ENCODE data around the gene CAPZA3. TPM values are rescaled to one million over a fixed set of nuclear protein-coding genes. Genes with fewer than 3 reads are reported as not detected.
A peak's percentile ranks its signal among the peaks of the same experiment; 100 is the strongest.

The CAPZA3 gene
- total and polyA plus RNA-seq, 2 experiments from 2014 or later: not detected

DNA sequence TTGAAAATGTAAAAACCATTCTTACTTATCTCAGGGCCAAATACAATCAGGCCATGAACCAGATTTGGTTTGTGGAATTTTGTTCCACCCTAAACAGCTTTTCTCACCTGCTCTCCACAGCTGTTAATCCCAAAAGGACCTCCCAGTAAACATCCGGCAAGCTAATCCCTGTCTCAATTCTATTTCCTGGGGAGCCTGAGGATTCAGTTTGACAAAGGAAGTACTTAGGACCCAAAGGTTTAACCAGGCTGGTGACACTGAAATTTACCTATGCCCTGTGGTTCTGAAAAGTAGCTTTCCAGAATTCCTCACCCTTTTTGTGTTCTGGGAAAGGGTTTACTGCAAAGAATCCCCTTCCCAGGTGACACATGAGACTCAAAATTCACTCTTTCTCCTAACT is 15.0 kb downstream of the CAPZA3 start:
- peaks cover 30% of the 10 kb centered on the region for H3K4me1 ChIP-seq (ENCODE audit: insufficient read depth)
- no peaks in the 10 kb centered on the region for H4K20me1 ChIP-seq (replicated peaks; ENCODE audit: insufficient read depth)
- no peaks in the 10 kb centered on the region for H3K9me2 ChIP-seq (ENCODE audit: insufficient read depth)
- H3K79me2 ChIP-seq (replicated peaks; ENCODE audit: insufficient read depth): no peaks in the 10 kb centered on the region
- TF ChIP-seq, protein P1, sequence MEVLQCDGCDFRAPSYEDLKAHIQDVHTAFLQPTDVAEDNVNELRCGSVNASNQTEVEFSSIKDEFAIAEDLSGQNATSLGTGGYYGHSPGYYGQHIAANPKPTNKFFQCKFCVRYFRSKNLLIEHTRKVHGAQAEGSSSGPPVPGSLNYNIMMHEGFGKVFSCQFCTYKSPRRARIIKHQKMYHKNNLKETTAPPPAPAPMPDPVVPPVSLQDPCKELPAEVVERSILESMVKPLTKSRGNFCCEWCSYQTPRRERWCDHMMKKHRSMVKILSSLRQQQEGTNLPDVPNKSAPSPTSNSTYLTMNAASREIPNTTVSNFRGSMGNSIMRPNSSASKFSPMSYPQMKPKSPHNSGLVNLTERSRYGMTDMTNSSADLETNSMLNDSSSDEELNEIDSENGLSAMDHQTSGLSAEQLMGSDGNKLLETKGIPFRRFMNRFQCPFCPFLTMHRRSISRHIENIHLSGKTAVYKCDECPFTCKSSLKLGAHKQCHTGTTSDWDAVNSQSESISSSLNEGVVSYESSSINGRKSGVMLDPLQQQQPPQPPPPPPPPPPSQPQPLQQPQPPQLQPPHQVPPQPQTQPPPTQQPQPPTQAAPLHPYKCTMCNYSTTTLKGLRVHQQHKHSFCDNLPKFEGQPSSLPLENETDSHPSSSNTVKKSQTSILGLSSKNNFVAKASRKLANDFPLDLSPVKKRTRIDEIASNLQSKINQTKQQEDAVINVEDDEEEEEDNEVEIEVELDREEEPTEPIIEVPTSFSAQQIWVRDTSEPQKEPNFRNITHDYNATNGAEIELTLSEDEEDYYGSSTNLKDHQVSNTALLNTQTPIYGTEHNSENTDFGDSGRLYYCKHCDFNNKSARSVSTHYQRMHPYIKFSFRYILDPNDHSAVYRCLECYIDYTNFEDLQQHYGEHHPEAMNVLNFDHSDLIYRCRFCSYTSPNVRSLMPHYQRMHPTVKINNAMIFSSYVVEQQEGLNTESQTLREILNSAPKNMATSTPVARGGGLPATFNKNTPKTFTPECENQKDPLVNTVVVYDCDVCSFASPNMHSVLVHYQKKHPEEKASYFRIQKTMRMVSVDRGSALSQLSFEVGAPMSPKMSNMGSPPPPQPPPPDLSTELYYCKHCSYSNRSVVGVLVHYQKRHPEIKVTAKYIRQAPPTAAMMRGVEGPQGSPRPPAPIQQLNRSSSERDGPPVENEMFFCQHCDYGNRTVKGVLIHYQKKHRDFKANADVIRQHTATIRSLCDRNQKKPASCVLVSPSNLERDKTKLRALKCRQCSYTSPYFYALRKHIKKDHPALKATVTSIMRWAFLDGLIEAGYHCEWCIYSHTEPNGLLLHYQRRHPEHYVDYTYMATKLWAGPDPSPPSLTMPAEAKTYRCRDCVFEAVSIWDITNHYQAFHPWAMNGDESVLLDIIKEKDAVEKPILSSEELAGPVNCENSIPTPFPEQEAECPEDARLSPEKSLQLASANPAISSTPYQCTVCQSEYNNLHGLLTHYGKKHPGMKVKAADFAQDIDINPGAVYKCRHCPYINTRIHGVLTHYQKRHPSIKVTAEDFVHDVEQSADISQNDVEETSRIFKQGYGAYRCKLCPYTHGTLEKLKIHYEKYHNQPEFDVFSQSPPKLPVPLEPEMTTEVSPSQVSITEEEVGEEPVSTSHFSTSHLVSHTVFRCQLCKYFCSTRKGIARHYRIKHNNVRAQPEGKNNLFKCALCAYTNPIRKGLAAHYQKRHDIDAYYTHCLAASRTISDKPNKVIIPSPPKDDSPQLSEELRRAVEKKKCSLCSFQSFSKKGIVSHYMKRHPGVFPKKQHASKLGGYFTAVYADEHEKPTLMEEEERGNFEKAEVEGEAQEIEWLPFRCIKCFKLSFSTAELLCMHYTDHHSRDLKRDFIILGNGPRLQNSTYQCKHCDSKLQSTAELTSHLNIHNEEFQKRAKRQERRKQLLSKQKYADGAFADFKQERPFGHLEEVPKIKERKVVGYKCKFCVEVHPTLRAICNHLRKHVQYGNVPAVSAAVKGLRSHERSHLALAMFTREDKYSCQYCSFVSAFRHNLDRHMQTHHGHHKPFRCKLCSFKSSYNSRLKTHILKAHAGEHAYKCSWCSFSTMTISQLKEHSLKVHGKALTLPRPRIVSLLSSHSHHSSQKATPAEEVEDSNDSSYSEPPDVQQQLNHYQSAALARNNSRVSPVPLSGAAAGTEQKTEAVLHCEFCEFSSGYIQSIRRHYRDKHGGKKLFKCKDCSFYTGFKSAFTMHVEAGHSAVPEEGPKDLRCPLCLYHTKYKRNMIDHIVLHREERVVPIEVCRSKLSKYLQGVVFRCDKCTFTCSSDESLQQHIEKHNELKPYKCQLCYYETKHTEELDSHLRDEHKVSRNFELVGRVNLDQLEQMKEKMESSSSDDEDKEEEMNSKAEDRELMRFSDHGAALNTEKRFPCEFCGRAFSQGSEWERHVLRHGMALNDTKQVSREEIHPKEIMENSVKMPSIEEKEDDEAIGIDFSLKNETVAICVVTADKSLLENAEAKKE (CRISPR knock-in tag; IDR thresholded peaks at IDR 0.05): peak; percentile 63; the same call in 1 of the 2 replicates
- TF ChIP-seq POLR2AphosphoS5 (IDR thresholded peaks at IDR 0.05; ENCODE audit: low read depth): no peak
- TF ChIP-seq, protein P2, sequence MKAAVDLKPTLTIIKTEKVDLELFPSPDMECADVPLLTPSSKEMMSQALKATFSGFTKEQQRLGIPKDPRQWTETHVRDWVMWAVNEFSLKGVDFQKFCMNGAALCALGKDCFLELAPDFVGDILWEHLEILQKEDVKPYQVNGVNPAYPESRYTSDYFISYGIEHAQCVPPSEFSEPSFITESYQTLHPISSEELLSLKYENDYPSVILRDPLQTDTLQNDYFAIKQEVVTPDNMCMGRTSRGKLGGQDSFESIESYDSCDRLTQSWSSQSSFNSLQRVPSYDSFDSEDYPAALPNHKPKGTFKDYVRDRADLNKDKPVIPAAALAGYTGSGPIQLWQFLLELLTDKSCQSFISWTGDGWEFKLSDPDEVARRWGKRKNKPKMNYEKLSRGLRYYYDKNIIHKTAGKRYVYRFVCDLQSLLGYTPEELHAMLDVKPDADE (IDR thresholded peaks at IDR 0.05): no peak
- H3K4me2 ChIP-seq: peak overlapping the region; percentile 54; the same call in 1 of the 2 replicates
- ATAC-seq: peak; percentile 61
- no peaks in the 10 kb centered on the region for H3K27me3 ChIP-seq (ENCODE audit: insufficient read depth)
- H3K36me3 ChIP-seq (ENCODE audit: insufficient read depth): no peaks in the 10 kb centered on the region
- H2AFZ ChIP-seq: peak overlapping the region; percentile 77; the same call in 1 of the 2 replicates
- Mint-ChIP-seq H3K4me1 (peaks cover 49% of the 10 kb centered on the region), H3K9me3 (no peaks in the 10 kb centered on the region; the same call in 2 of the 3 replicates), H3K36me3 (ENCODE audit: low read depth) (no peaks in the 10 kb centered on the region; the same call in 2 of the 3 replicates), H3K4me3 (no peak overlapping the region), H3K27ac (peak overlapping the region; percentile 87), H3K27me3 (ENCODE audit: insufficient read depth, low read depth, poor library complexity) (peaks cover 4% of the 10 kb centered on the region)
- no peak overlapping the region for H3K4me3 ChIP-seq
- peak overlapping the region; percentile 77 for H3K27ac ChIP-seq (ENCODE audit: low read depth)
- no peaks in the 10 kb centered on the region for H3F3A ChIP-seq (replicated peaks; ENCODE audit: low read depth)
- DNase-seq (ENCODE audit: low spot score): peak; percentile 53
